ENCODE measurements around the gene PRKN. TPM values are rescaled to one million over a fixed set of nuclear protein-coding genes. Genes with fewer than 3 reads are reported as not detected.

PRKN gene
- total and polyA plus RNA-seq, 2 donors (not counting 3 experiments of a cell fraction or from before 2014, with no cell fraction given): 0.06 TPM; not detected in 1

- POLR2A ChIA-PET: no interaction called here
- TF ChIP-seq JUN (IDR thresholded peaks at IDR 0.05; ENCODE audit: borderline replicate concordance, insufficient read depth, insufficient read length, low read depth) (no peak), MAX (IDR thresholded peaks at IDR 0.05; ENCODE audit: insufficient read depth, insufficient read length) (no peak), POLR2AphosphoS5 (IDR thresholded peaks at IDR 0.05; ENCODE audit: insufficient read depth, low read depth, low read length) (no peak), MYC (IDR thresholded peaks at IDR 0.05; ENCODE audit: low read depth, low read length) (no peak), GATA2 (IDR thresholded peaks at IDR 0.05; ENCODE audit: insufficient read depth, insufficient read length, low read depth, low read length) (no peak), POLR2A (IDR thresholded peaks at IDR 0.05; ENCODE audit: low read depth, low read length) (no peak), EZH2 (IDR thresholded peaks at IDR 0.05; ENCODE audit: borderline replicate concordance, low read depth, low read length, severe bottlenecking) (no peak), CTCF (IDR thresholded peaks at IDR 0.05; ENCODE audit: extremely low read depth in 1 of 2, insufficient read depth in 1 of 2, low read depth in 1 of 2, low read length in 2 of 2) (no peak), FOS (IDR thresholded peaks at IDR 0.05; ENCODE audit: borderline replicate concordance, insufficient read depth, low read length) (no peak)
- dilution Hi-C loops (cut with MboI; ENCODE audit: extremely low pct_ligation_motif_present, low sequenced_read_pairs): no loop called here
- H3K9ac ChIP-seq (replicated peaks; ENCODE audit: extremely low read depth, insufficient read depth, low read length): no peak overlapping the region
- no peaks in the 10 kb centered on the region for H4K20me1 ChIP-seq (replicated peaks; ENCODE audit: control insufficient read depth, extremely low read depth, insufficient read depth, low read length)
- no peaks in the 10 kb centered on the region for H3K4me1 ChIP-seq (ENCODE audit: control insufficient read depth, extremely low read depth, insufficient read depth, low read length)
- CTCF ChIA-PET: no interaction called here
- H3K27me3 ChIP-seq (ENCODE audit: control insufficient read depth in 2 of 2, insufficient read depth in 2 of 2, low read length in 2 of 2): peaks cover 0 to 3% of the 10 kb centered on the region in 2 experiments
- no peak overlapping the region for H3K4me3 ChIP-seq (replicated peaks in 1 of 3; ENCODE audit: insufficient read depth in 1 of 3, low read depth in 1 of 3, low read length in 3 of 3)
- no peaks in the 10 kb centered on the region for H3K36me3 ChIP-seq (ENCODE audit: control insufficient read depth in 2 of 2, extremely low read depth in 1 of 2, insufficient read depth in 2 of 2, low read length in 2 of 2)
- DNase-seq (ENCODE audit: low read depth, low spot score) (no peak), FAIRE-seq (no peak)
- H3K9me3 ChIP-seq (replicated peaks; ENCODE audit: control insufficient read depth, insufficient read depth, low read length): no peaks in the 10 kb centered on the region
- BruUV-seq (replicated peaks): no TSS peak
- H2AFZ ChIP-seq (ENCODE audit: low read depth, low read length): no peak overlapping the region
- no peaks in the 10 kb centered on the region for H3K79me2 ChIP-seq (ENCODE audit: control insufficient read depth, insufficient read depth, low read length)
- H3K4me2 ChIP-seq (ENCODE audit: insufficient read depth, low read length): no peak overlapping the region
- no peak overlapping the region for H3K27ac ChIP-seq (ENCODE audit: insufficient read depth, low read depth, low read length)
- intact Hi-C loops (cut with micrococcal nuclease): no loop called here
- no peaks in the 10 kb centered on the region for H3K9me1 ChIP-seq (replicated peaks; ENCODE audit: control insufficient read depth, extremely low read depth, insufficient read depth, low read length)
Observed at GRCh38 chr6:162190981-162191380, 536.6 kb downstream of the PRKN start.

All from endothelial cell of umbilical vein (primary cell).